ENCODE results near the gene ZFHX2.

DNA sequence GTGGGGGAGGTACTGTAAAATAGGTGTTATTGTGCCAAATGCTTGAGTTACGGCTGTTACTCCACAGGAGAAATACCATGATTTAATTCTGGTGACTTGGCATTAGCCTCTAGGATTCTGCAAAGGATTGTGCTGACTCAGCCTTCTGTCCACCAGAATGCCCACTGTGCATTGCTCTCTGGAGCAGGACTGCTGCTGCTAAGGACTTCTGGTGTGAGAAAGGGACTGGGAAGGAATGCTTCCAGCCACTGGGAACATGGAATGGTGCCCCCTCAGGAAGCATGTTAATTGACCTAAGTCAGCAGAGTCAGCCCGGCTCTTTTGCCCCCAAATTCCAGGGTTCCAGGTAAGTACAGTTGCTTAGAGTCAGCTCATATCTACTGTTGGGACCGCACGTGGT is 32.9 kb downstream of the ZFHX2 start:
- TF ChIP-seq, protein P1, sequence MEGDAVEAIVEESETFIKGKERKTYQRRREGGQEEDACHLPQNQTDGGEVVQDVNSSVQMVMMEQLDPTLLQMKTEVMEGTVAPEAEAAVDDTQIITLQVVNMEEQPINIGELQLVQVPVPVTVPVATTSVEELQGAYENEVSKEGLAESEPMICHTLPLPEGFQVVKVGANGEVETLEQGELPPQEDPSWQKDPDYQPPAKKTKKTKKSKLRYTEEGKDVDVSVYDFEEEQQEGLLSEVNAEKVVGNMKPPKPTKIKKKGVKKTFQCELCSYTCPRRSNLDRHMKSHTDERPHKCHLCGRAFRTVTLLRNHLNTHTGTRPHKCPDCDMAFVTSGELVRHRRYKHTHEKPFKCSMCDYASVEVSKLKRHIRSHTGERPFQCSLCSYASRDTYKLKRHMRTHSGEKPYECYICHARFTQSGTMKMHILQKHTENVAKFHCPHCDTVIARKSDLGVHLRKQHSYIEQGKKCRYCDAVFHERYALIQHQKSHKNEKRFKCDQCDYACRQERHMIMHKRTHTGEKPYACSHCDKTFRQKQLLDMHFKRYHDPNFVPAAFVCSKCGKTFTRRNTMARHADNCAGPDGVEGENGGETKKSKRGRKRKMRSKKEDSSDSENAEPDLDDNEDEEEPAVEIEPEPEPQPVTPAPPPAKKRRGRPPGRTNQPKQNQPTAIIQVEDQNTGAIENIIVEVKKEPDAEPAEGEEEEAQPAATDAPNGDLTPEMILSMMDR (IDR thresholded peaks at IDR 0.05) = no peak
- no peak for TF ChIP-seq POLR2A (IDR thresholded peaks at IDR 0.05)
